Nephron (organoid): Measurements from ENCODE around the gene NME8.

ENCODE experiments used
- H3K27ac Mint-ChIP-seq, 3 experiments: 2 replicates each; pipeline ENCODE4 v1.8.0; 2020; ENCODE audit warnings: mixed read lengths in 3 of 3, mild to moderate bottlenecking in 2 of 3, moderate library complexity in 1 of 3
- H3K27me3 Mint-ChIP-seq: 2 replicates; pipeline ENCODE4 v1.8.0; 2021; ENCODE audit warnings: low read depth, mild to moderate bottlenecking, moderate library complexity, mixed read lengths
- H3K36me3 Mint-ChIP-seq: 2 replicates; pipeline ENCODE4 v1.8.0; 2020; ENCODE audit warnings: low read depth, mixed read lengths
- H3K4me1 Mint-ChIP-seq: 2 replicates; pipeline ENCODE4 v1.8.0; 2020; ENCODE audit warnings: mixed read lengths
- H3K4me3 Mint-ChIP-seq, 3 experiments: 2 replicates each; pipeline ENCODE4 v1.8.0; 2020; ENCODE audit warnings: mild to moderate bottlenecking in 3 of 3, mixed read lengths in 3 of 3, moderate library complexity in 2 of 3
- H3K9me3 Mint-ChIP-seq: 2 replicates; pipeline ENCODE4 v1.8.0; 2020; ENCODE audit warnings: mixed read lengths
- CTCF ChIP-seq, 3 experiments: fragments of 200-600 bp; sonication (generic); IDR thresholded peaks; one replicate each; pipeline ENCODE4 v1.5.0; 2021; ENCODE audit warnings: antibody characterized with exemption in 3 of 3; ENCODE audit not compliant: unreplicated experiment in 3 of 3

NME8 gene

DNA sequence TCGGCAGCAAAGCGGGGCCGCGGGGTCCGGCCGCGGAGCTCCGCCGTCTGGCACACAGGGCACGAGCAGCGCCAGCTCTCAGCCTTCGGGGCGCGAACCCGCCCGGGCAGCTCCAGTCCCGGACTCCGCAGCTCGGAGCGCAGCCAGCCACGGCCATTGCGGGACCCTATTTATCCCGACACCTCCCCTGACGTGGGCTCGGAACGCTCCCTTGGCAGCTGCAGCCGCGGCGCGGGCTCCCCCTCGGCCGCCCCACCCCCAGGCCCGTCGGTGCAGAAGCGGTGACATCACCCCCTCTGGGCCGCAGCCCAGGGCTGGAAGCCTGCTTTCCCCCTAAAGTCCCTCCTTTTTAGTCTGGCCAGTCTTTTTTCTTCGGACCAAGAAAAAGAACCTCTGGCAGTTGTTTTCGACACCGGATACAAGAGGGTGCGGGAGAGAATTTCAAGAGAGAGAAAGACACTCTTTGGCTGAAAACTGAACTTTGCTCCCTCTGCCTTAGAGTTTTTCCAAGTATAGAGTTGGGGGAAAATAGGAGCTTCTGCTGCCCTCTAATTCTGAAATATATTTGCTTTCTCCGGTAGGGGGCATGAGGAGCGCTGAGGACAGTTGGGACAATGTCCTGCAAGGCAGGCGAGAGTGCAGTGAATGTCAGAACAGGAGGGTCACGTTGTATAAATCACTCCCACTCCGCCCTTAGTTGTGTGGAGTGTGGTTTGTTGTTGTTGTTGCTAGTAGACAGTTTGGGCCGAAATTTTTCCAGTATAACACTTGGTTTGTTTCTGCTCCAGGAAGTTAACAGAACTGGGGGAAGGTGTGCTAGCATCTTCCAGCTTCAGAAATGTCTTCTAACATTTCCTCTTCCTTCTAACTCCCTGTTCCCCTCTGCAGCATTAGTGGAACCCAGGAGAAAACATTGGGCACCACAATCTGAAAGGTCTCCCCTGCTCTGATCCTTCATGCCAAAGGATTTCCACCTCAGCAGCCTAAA is 68.6 kb downstream of the NME8 start, which contains the start of gene SFRP4:
Gene SFRP4, minus strand, starts transcription at position 145 of the 988 bp plus-strand sequence. CDS start 280 bp downstream, outside the sequence.
- Mint-ChIP-seq H3K4me1 (peaks cover 40% of the 10 kb centered on the region), H3K27me3 (peaks cover 41% of the 10 kb centered on the region), H3K9me3 (no peaks in the 10 kb centered on the region), H3K36me3 (no peaks in the 10 kb centered on the region), H3K4me3 (peak within 1 kb of the TSS; percentile 77 to 80 (median 79)), H3K27ac (peak within 1 kb of the TSS; percentile 53 to 95 (median 83))
- TF ChIP-seq CTCF (IDR thresholded peaks at IDR 0.05; ENCODE audit: unreplicated experiment in 3 of 3), result peak; percentile 62 to 75 (median 72)

DNA sequence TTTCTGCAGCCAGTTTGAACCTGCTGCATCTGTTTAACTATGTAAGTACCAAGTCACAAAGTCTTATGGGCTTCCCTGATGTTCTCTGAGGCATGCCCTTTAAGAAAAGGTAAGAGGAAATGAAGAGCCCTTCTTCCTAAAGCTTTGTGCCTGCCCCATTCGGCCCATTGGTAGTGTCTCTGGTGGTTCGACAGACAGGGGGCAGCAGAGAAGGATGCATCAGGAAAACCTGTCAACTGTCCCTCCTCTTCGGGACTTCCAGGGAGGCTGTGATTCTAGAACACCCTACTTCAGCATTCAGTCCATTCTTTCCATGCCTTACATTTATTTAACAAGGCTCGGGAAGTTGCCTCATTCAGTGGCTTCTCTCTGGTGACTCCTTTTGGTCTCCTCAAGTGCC is 70.1 kb downstream of the NME8 start:
- Mint-ChIP-seq H3K36me3 (no peaks in the 10 kb centered on the region), H3K4me3 (peak overlapping the region in 1 of 3 experiments; percentile 91), H3K4me1 (peaks cover 43% of the 10 kb centered on the region), H3K27ac (no peak overlapping the region), H3K9me3 (peaks cover 2% of the 10 kb centered on the region), H3K27me3 (peaks cover 43% of the 10 kb centered on the region)
- no peak for TF ChIP-seq CTCF (IDR thresholded peaks at IDR 0.05; ENCODE audit: unreplicated experiment in 3 of 3)

DNA sequence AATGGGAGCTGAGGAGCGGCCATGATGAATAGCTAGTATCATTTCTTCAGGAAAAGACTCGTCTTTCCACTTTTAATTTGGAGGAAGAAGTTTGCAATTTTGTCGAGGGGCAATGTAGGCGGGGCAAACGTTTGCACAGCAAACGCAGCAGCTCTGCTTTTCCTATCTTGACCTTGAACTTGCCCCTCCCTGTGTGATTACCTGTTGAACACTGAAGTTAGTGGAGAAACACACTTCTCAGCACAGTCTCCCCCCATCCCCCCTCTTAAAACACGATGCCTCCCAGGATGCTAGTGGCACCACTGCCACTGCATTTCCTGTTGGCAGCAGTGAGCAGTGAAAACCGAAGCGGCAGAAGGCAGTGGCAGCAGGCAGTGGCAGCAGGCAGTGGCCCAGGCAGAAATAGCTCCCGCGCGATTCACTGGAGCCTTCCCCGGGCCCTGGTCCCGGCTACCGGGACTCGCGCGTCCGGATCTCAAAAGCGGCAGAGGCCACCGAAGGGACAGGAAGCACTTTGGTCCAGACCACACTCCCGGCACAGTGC is 72.0 kb downstream of the NME8 start, which contains the start of gene EPDR1:
Gene EPDR1, plus strand, starts transcription at position 336 of the 544 bp plus-strand sequence. CDS start 300 bp downstream, outside the sequence.
- TF ChIP-seq CTCF (IDR thresholded peaks at IDR 0.05; ENCODE audit: unreplicated experiment in 3 of 3), result peak in 2 of 3 experiments; percentile 22 to 28
- Mint-ChIP-seq H3K27me3 (peaks cover 43% of the 10 kb centered on the region), H3K36me3 (no peaks in the 10 kb centered on the region), H3K4me1 (peaks cover 38% of the 10 kb centered on the region), H3K27ac (peak within 1 kb of the TSS; percentile 71 to 83 (median 81)), H3K4me3 (peak within 1 kb of the TSS; percentile 86 to 91 (median 89)), H3K9me3 (peaks cover 5% of the 10 kb centered on the region)

DNA sequence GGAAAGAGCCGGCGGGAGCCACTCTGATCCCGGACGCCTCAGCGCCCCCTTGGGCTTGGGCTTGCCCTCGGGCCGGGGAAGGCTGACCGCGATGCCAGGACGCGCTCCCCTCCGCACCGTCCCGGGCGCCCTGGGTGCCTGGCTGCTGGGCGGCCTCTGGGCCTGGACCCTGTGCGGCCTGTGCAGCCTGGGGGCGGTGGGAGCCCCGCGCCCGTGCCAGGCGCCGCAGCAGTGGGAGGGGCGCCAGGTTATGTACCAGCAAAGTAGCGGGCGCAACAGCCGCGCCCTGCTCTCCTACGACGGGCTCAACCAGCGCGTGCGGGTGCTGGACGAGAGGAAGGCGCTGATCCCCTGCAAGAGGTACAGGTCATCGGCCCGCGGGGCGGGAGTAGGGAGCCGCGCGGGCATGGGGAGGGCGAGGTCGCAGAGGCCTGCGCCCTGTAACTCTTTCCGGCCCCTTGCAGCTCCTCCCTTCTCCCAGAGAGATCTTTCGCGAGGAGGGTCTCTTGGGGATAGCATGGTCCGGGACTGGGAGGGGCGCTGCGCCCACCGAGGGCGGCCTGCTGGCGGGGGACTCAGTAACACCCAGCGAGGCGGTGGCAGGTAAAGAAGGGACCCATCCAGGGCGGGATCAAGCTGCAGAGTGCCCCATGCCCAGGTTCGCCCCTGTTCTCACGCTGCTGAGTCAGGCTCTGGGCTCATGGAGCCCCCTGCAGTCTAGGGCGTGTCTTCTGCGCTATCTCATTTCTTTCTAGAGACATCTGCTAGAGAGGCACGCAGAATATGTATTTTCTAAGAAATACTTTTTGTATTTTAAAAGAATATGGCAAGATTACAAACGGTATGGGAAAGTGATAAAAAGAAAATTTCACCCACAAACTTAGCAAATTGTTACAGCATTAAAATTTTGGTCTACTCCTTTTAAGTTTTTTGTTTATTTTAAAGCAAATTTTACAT is 72.7 kb downstream of the NME8 start:
- H3K27me3 Mint-ChIP-seq, result peaks cover 40% of the 10 kb centered on the region
- H3K4me1 Mint-ChIP-seq, result peaks cover 38% of the 10 kb centered on the region
- no peak for TF ChIP-seq CTCF (IDR thresholded peaks at IDR 0.05; ENCODE audit: unreplicated experiment in 3 of 3)
- H3K27ac Mint-ChIP-seq, result peak overlapping the region; percentile 71 to 83 (median 81)
- H3K9me3 Mint-ChIP-seq, result peaks cover 7% of the 10 kb centered on the region
- peak overlapping the region; percentile 86 to 91 (median 89) for H3K4me3 Mint-ChIP-seq
- H3K36me3 Mint-ChIP-seq, result no peaks in the 10 kb centered on the region

DNA sequence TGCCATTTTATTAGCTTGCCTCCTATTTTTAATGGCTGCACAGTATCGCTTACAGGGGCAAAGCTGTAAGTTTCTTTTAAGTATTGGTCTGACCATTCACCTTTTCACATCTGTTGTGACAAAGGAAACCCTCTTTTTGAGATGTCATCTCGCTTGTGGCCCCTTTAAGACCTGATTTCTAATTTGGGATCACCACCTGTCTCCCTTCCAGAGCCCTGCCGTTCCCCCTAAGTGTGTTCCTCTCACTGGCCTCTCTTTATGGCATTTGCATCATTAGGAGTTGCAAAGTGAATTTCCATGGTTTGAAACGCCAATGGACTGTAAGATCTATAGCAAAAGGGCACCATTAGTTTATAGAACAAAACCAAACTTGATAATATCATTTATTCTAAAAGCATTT is 73.5 kb downstream of the NME8 start:
- Mint-ChIP-seq H3K36me3 (no peaks in the 10 kb centered on the region), H3K4me3 (peak overlapping the region; percentile 72 to 83 (median 79)), H3K27me3 (peaks cover 37% of the 10 kb centered on the region), H3K4me1 (peaks cover 37% of the 10 kb centered on the region), H3K27ac (peak overlapping the region in 2 of 3 experiments; percentile 12 to 31), H3K9me3 (peaks cover 8% of the 10 kb centered on the region)
- TF ChIP-seq CTCF (IDR thresholded peaks at IDR 0.05; ENCODE audit: unreplicated experiment in 3 of 3), result no peak
